Measurements from ENCODE around the gene IPO13.

Gene IPO13

GRCh38 chr1:43944860-43945259, 1.9 kb upstream of the IPO13 start:
- no peak for DNase-seq (ENCODE audit: low read depth)
- TF ChIP-seq CTCF (conservative IDR thresholded peaks at IDR 0.05; ENCODE audit: low read depth, low read length) = no peak
- no peak overlapping the region for H3K4me3 ChIP-seq (ENCODE audit: low read depth, low read length)

GRCh38 chr1:43945674-43946235, 995 bp upstream of the IPO13 start:
- H3K4me3 ChIP-seq (ENCODE audit: low read depth, low read length) = peak overlapping the region; percentile 96
- DNase-seq (ENCODE audit: low read depth) = no peak
- no peak for TF ChIP-seq CTCF (conservative IDR thresholded peaks at IDR 0.05; ENCODE audit: low read depth, low read length)

- peak overlapping the region; percentile 96 for H3K4me3 ChIP-seq (ENCODE audit: low read depth, low read length)
- no peak for TF ChIP-seq CTCF (conservative IDR thresholded peaks at IDR 0.05; ENCODE audit: low read depth, low read length)
- DNase-seq (ENCODE audit: low read depth) = no peak
These were observed 517 bp downstream of the IPO13 start for GRCh38 chr1:43947061-43947873.

- no peak for TF ChIP-seq CTCF (conservative IDR thresholded peaks at IDR 0.05; ENCODE audit: low read depth, low read length)
- peak overlapping the region; percentile 96 for H3K4me3 ChIP-seq (ENCODE audit: low read depth, low read length)
- DNase-seq (ENCODE audit: low read depth) = no peak
These were observed 1.2 kb downstream of the IPO13 start for GRCh38 chr1:43947874-43948437.

- DNase-seq (ENCODE audit: low read depth) = no peak
- no peak for TF ChIP-seq CTCF (conservative IDR thresholded peaks at IDR 0.05; ENCODE audit: low read depth, low read length)
- H3K4me3 ChIP-seq (ENCODE audit: low read depth, low read length) = no peak overlapping the region
These were observed 2.9 kb downstream of the IPO13 start for GRCh38 chr1:43949678-43950077.

- no peak for DNase-seq (ENCODE audit: low read depth)
- no peak for TF ChIP-seq CTCF (conservative IDR thresholded peaks at IDR 0.05; ENCODE audit: low read depth, low read length)
- no peak overlapping the region for H3K4me3 ChIP-seq (ENCODE audit: low read depth, low read length)
These were observed 4.6 kb downstream of the IPO13 start for GRCh38 chr1:43951021-43951985.
